HepG2 (cell line): Measurements from ENCODE around the gene SCN8A. TPM values are rescaled to one million over a fixed set of nuclear protein-coding genes. Genes with fewer than 3 reads are reported as not detected.

ENCODE experiments used
- ATAC-seq: fragments of 200-7000 bp; cut with Tn5 transposase; 3 replicates; pipeline ENCODE4 v1.9.1; 2020; ENCODE audit warnings: mild to moderate bottlenecking, moderate library complexity
- BruUV-seq: library from RNA; stranded (reverse); fragments of 400-500 nt; replicated peaks from 2 replicates; lab custom pipeline; 2021; lab: Mats Ljungman, UMichigan
- CTCF ChIA-PET: fragments of 300-600 bp; formaldehyde crosslinking; extraction: SDS; loops from one replicate; lab custom pipeline; 2021; ENCODE audit warnings: low total read pairs, inconsistent platforms, low intra/inter-chr PET ratio; lab: Yijun Ruan, JAX
- POLR2A ChIA-PET: fragments of 350-600 bp; sonication (Branson Sonifier 250); formaldehyde crosslinking; loops from one replicate; lab custom pipeline; 2020; ENCODE audit warnings: antibody characterized with exemption, inconsistent platforms; lab: Yijun Ruan, JAX
- DNase-seq: peaks from one replicate; pipeline ENCODE4 v3.0.0-alpha.2; 2015; ENCODE audit warnings: low spot score
- FAIRE-seq: peaks from 3 replicates; lab custom pipeline; 2011; peaks lifted over from hg19 to GRCh38; lab: Jason Lieb, UNC
- H2AFZ ChIP-seq: one replicate; pipeline ENCODE4 v1.6.1; 2011; ENCODE audit warnings: low read length, inconsistent platforms
- H3K27ac ChIP-seq: fragments of 300-600 bp; 3 replicates; pipeline ENCODE4 v1.8.0; 2011; ENCODE audit warnings: mixed run types, mild to moderate bottlenecking, mixed read lengths, low read length, inconsistent platforms; ENCODE audit not compliant: insufficient read depth; ENCODE audit errors: extremely low read length
- H3K27me3 ChIP-seq, 2 experiments: fragments of 200-600 bp in 1 of 2; 2 replicates in 1 of 2; 3 replicates in 1 of 2; pipeline versions ENCODE4 v1.6.0 to v1.8.0; 2011; ENCODE audit warnings: low read length in 2 of 2, mild to moderate bottlenecking in 2 of 2, moderate library complexity in 2 of 2, inconsistent platforms in 1 of 2; ENCODE audit not compliant: insufficient read depth in 2 of 2, control insufficient read depth in 1 of 2
- H3K36me3 ChIP-seq, 2 experiments: fragments of 200-600 bp in 1 of 2; replicated peaks in 1 of 2; 2 replicates in 1 of 2; 3 replicates in 1 of 2; pipeline versions ENCODE4 v1.5.1 to v1.8.0; 2011; ENCODE audit warnings: low read length in 2 of 2, inconsistent platforms in 1 of 2; ENCODE audit not compliant: insufficient read depth in 2 of 2, control insufficient read depth in 1 of 2
- H3K4me1 ChIP-seq: 2 replicates; pipeline ENCODE4 v1.5.1; 2012; ENCODE audit warnings: low read length, inconsistent platforms; ENCODE audit not compliant: insufficient read depth
- H3K4me2 ChIP-seq: 2 replicates; pipeline ENCODE4 v1.6.0; 2011; ENCODE audit warnings: low read depth, low read length, inconsistent platforms
- H3K4me3 ChIP-seq, 3 experiments: fragments of 200-600 bp in 1 of 3; sonication (generic), shearing (Covaris generic) in 1 of 3; replicated peaks in 1 of 3; 2 replicates each; pipeline ENCODE4 v1.5.1; 2011 to 2016; ENCODE audit warnings: low read length in 3 of 3, inconsistent platforms in 2 of 3, low read depth in 2 of 3, mild to moderate bottlenecking in 2 of 3, control low read depth in 1 of 3, mixed read lengths in 1 of 3; ENCODE audit not compliant: insufficient read depth in 1 of 3
- H3K79me2 ChIP-seq: one replicate; pipeline ENCODE4 v1.6.1; 2011; ENCODE audit warnings: low read length, inconsistent platforms; ENCODE audit not compliant: insufficient read depth
- H3K9ac ChIP-seq: 2 replicates; pipeline ENCODE4 v1.6.0; 2011; ENCODE audit warnings: mild to moderate bottlenecking, low read depth, low read length, inconsistent platforms; ENCODE audit not compliant: insufficient read depth
- H3K9me3 ChIP-seq: 2 replicates; pipeline ENCODE4 v1.5.1; 2012; ENCODE audit warnings: mild to moderate bottlenecking, low read length
- H4K20me1 ChIP-seq: 2 replicates; pipeline ENCODE4 v1.6.0; 2011; ENCODE audit warnings: inconsistent platforms, mild to moderate bottlenecking, low read length, moderate library complexity; ENCODE audit not compliant: insufficient read depth
- HHEX ChIP-seq: IDR thresholded peaks from 2 replicates; pipeline ENCODE4 v1.6.1; 2016; ENCODE audit warnings: control low read depth
- HNRNPK ChIP-seq: fragments of 200-400 bp; formaldehyde crosslinking; IDR thresholded peaks from 2 replicates; pipeline ENCODE4 v1.6.1; 2018; ENCODE audit warnings: low read length, low read depth, moderate library complexity, mild to moderate bottlenecking; ENCODE audit not compliant: poor library complexity, severe bottlenecking
- POLR2AphosphoS5 ChIP-seq: IDR thresholded peaks from 2 replicates; pipeline ENCODE4 v1.6.1; 2012; ENCODE audit warnings: low read depth, low read length
- SNAPC2 ChIP-seq: sonication (generic); formaldehyde crosslinking; IDR thresholded peaks from 2 replicates; pipeline ENCODE4 v1.8.1; 2022; ENCODE audit warnings: mild to moderate bottlenecking, missing genetic modification reagents
- SUZ12 ChIP-seq: fragments of 150-350 bp; IDR thresholded peaks from 2 replicates; pipeline ENCODE4 v1.6.1; 2014; ENCODE audit warnings: low read depth, low read length
- ZNF572 ChIP-seq: sonication (generic); formaldehyde crosslinking; IDR thresholded peaks from 2 replicates; pipeline ENCODE4 v1.5.1; 2020; ENCODE audit warnings: mild to moderate bottlenecking, missing genetic modification reagents
- ZSCAN12 ChIP-seq: sonication (generic); formaldehyde crosslinking; IDR thresholded peaks from 2 replicates; pipeline ENCODE4 v1.9.0; 2021; ENCODE audit warnings: mild to moderate bottlenecking, missing genetic modification reagents
- whole genome bisulfite sequencing: methylation state at CpG from one replicate; pipeline ENCODE4 v1.1.6; 2017; ENCODE audit warnings: low lambda C conversion rate; 5-methylcytosine and 5-hydroxymethylcytosine counted together
- in situ Hi-C: cut with HindIII; loops from 2 replicates; pipeline ENCODE4 v1.10.0; 2017; ENCODE audit warnings: low pct_unique_long_range_greater_than_20kb; ENCODE audit not compliant: extremely low pct_ligation_motif_present
- intact Hi-C: fragments of 100-400 bp; cut with micrococcal nuclease; formaldehyde crosslinking; loops from one replicate; pipeline ENCODE4 v1.10.0; 2022; ENCODE audit not compliant: unreplicated experiment
- polyA plus RNA-seq, 8 experiments: library from polyadenylated mRNA; depleted of rRNA in 3 of 8; stranded (reverse) in 7 of 8; unstranded in 1 of 8; fragments of >200 nt; fragmentation: Illumina TruSeq in 4 of 8; extraction: Trizol in 4 of 8; gene quantifications; 2 replicates each; pipeline versions ENCODE4 v1.2.1 to v1.2.3, GENCODE V29; 2011 to 2016; ENCODE audit warnings: low read depth in 4 of 8, missing spikeins in 1 of 8, mixed read lengths in 1 of 8; ENCODE audit not compliant: insufficient read depth in 1 of 8
- total RNA-seq, 5 experiments: library from RNA; depleted of rRNA; stranded (reverse); fragments of >200 nt; fragmentation: Illumina TruSeq; extraction: Trizol; gene quantifications; 2 replicates each; pipeline ENCODE4 v1.2.3, GENCODE V29; 2016; ENCODE audit warnings: low read depth in 1 of 5
- TF ChIP-seq, protein P1 (sequence below), 2 experiments: sonication (generic) in 1 of 2; formaldehyde crosslinking in 1 of 2; IDR thresholded peaks; 2 replicates each; pipeline versions ENCODE4 v1.4.0 to v1.6.1; 2016 to 2020; ENCODE audit warnings: borderline replicate concordance in 1 of 2, low read depth in 1 of 2, mild to moderate bottlenecking in 1 of 2, missing genetic modification reagents in 1 of 2
- TF ChIP-seq, protein P2 (sequence below): sonication (generic); formaldehyde crosslinking; IDR thresholded peaks from 2 replicates; pipeline ENCODE4 v1.4.0; 2020; ENCODE audit warnings: mild to moderate bottlenecking, missing genetic modification reagents

The SCN8A gene
- total and polyA plus RNA-seq, 2 of the 13 experiments (the other 11 are each of a cell fraction or from before 2014, with no cell fraction given) = 0.57 to 1.4 TPM

DNA sequence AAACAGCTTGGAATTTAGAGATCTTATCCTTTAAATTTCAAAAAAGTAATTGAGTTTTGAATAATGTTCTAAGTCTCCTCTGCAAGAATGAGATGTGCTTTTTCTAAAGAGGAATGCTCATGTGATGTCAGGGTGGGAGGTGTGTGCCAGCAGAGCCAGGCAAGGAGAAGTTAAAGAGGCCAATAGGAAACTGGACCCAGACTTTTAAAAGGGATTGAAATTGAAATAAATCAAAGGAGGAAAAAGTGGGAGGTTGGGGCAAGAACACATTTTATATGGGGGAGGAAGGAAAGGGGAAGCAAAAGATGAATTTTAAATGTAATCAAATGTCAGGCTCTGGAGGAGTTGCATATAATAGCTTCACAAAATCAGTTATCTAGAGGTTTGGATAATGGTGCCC is 131.4 kb downstream of the SCN8A start:
- Histone ChIP-seq H3K4me2 (no peak overlapping the region), H2AFZ (no peak overlapping the region), H3K4me1 (no peaks in the 10 kb centered on the region), H3K79me2 (no peaks in the 10 kb centered on the region), H3K9ac (no peak overlapping the region), H3K27ac (no peak overlapping the region), H3K27me3 (no peaks in the 10 kb centered on the region), H3K9me3 (no peaks in the 10 kb centered on the region), H3K36me3 (no peaks in the 10 kb centered on the region), H3K4me3 (no peak overlapping the region), H4K20me1 (no peaks in the 10 kb centered on the region)
- no peak for FAIRE-seq
- ChIA-PET POLR2A (no interaction called here), CTCF (no interaction called here)
- in situ Hi-C loops = no loop called here
- no peak for TF ChIP-seq POLR2AphosphoS5
- peak; percentile 50 for TF ChIP-seq HNRNPK
- BruUV-seq = no TSS peak
- ATAC-seq = no peak
- DNase-seq = no peak
- intact Hi-C loops = no loop called here

GRCh38 chr12:51726161-51726560 is 135.1 kb downstream of the SCN8A start:
- no peaks in the 10 kb centered on the region for H3K79me2 ChIP-seq
- no peak for DNase-seq
- no peak overlapping the region for H3K4me3 ChIP-seq
- H4K20me1 ChIP-seq = no peaks in the 10 kb centered on the region
- H2AFZ ChIP-seq = no peak overlapping the region
- no peak overlapping the region for H3K9ac ChIP-seq
- no peak overlapping the region for H3K27ac ChIP-seq
- TF ChIP-seq, protein P1, sequence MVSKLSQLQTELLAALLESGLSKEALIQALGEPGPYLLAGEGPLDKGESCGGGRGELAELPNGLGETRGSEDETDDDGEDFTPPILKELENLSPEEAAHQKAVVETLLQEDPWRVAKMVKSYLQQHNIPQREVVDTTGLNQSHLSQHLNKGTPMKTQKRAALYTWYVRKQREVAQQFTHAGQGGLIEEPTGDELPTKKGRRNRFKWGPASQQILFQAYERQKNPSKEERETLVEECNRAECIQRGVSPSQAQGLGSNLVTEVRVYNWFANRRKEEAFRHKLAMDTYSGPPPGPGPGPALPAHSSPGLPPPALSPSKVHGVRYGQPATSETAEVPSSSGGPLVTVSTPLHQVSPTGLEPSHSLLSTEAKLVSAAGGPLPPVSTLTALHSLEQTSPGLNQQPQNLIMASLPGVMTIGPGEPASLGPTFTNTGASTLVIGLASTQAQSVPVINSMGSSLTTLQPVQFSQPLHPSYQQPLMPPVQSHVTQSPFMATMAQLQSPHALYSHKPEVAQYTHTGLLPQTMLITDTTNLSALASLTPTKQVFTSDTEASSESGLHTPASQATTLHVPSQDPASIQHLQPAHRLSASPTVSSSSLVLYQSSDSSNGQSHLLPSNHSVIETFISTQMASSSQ (IDR thresholded peaks at IDR 0.05; ENCODE audit: low read depth) = no peak
- TF ChIP-seq, protein P1 (CRISPR knock-in tag; IDR thresholded peaks at IDR 0.05; ENCODE audit: borderline replicate concordance) = no peak
- no peak for TF ChIP-seq HHEX (CRISPR knock-in tag)
- no peak for TF ChIP-seq ZNF572 (CRISPR knock-in tag)
- TF ChIP-seq, protein P2, sequence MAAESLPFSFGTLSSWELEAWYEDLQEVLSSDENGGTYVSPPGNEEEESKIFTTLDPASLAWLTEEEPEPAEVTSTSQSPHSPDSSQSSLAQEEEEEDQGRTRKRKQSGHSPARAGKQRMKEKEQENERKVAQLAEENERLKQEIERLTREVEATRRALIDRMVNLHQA (CRISPR knock-in tag) = no peak
- TF ChIP-seq ZSCAN12 (CRISPR knock-in tag) = no peak
- no peak for TF ChIP-seq SNAPC2
- TF ChIP-seq SUZ12 = no peak
- no peaks in the 10 kb centered on the region for H3K4me1 ChIP-seq
- ChIA-PET POLR2A (no interaction called here), CTCF (no interaction called here)
- FAIRE-seq = no peak
- no peaks in the 10 kb centered on the region for H3K9me3 ChIP-seq
- in situ Hi-C loops = no loop called here
- no TSS peak for BruUV-seq
- intact Hi-C loops = no loop called here
- WGBS = 78% methylated on average over 1 of the region's 1 CpG
- H3K27me3 ChIP-seq = no peaks in the 10 kb centered on the region
- no peak for ATAC-seq
- no peak overlapping the region for H3K4me2 ChIP-seq
- H3K36me3 ChIP-seq = no peaks in the 10 kb centered on the region
